Activated T-cell treated with anti-CD3 and anti-CD28 coated beads, Interleukin-2, amount 50 U/mL, for 1 hour (primary cell): ENCODE measurements around the gene SLC49A3.

Experiments used
- DNase-seq: peaks from one replicate; pipeline ENCODE4 v3.0.0-alpha.2; 2020

The SLC49A3 gene

DNA sequence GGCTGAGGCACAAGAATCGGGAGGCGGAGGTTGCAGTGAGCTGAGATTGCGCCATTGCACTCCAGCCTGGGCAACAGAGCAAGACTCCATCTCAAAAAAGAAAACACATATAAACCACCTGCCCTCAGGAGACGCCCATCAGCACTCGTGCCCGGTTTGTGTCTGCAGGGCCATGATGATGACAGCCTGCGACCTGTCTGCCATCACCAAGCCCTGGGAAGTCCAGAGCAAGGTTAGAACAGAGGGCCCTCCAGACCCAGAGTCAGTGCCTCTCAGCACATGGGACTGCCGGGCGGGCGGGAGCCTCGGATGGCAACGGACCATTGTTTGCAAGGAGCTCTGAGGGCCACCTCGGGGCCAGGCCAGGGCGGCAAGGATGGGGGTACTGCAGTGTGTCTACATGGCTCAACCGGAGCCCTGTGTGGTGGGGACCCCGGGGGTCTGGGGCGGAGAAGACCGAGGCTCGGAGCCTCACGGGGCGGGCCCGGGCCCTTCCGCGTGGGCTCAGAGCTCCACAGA lies 24.2 kb downstream of the SLC49A3 start:
- DNase-seq, result no peak

DNA sequence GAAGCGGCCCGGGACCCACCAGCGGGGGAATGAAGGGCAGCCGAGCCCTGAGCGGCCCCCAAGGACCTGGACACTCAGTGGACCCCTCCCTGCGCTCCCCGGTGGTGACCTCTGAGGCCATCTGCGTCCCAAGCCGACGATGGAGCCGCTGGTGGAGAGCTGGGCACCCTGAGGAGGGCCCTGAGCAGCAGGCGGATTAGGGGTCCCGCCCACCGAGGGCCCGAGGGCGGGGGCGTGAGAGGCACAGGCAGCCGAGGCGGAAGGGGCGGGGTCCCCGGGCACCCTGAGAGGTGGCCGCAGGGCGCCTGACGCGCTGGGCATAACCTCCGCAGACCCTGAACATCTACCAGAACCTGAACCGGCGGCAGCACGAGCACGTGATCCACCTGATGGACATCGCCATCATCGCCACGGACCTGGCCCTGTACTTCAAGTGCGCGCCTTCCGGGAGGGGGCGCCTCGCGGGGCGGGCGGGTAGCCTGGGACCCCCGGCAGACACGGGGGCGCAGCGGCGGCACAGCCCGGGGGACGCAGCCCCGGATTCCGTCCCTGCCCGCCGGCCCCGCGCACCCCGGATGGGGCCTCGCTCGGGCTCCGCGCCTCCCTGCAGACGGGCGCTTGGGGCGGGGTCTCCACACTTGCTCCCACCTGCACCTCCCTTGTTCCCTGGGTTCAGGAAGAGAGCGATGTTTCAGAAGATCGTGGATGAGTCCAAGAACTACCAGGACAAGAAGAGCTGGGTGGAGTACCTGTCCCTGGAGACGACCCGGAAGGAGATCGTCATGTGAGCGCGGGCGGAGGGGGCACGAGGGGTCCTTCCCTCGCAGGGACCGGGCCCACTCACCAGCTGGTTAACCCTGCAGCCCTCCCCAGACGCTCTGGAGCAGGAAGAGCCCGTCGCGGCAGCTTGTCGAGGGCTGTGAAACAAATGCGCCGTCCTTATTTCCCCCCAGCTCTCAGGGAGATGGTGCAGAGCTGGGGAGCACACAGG lies 25.2 kb downstream of the SLC49A3 start:
- peak; percentile 76 for DNase-seq

DNA sequence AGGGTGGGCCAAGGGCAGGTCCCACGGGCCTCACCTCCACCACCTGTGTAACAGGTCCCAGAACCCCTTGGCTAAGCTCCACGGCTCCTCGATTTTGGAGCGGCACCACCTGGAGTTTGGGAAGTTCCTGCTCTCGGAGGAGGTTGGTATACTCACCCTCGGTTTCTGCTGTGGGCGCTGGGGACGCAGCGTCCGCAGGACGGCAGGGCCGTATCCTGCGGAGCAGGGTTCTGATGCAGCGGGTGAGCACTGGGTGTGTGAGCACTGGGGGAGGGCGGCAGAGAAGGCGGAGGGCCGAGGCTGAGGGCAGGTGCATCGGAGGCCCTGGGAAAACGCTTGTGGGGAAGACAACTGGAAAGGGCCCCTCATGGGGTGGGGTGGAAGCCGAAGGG lies 25.9 kb downstream of the SLC49A3 start:
- no peak for DNase-seq

DNA sequence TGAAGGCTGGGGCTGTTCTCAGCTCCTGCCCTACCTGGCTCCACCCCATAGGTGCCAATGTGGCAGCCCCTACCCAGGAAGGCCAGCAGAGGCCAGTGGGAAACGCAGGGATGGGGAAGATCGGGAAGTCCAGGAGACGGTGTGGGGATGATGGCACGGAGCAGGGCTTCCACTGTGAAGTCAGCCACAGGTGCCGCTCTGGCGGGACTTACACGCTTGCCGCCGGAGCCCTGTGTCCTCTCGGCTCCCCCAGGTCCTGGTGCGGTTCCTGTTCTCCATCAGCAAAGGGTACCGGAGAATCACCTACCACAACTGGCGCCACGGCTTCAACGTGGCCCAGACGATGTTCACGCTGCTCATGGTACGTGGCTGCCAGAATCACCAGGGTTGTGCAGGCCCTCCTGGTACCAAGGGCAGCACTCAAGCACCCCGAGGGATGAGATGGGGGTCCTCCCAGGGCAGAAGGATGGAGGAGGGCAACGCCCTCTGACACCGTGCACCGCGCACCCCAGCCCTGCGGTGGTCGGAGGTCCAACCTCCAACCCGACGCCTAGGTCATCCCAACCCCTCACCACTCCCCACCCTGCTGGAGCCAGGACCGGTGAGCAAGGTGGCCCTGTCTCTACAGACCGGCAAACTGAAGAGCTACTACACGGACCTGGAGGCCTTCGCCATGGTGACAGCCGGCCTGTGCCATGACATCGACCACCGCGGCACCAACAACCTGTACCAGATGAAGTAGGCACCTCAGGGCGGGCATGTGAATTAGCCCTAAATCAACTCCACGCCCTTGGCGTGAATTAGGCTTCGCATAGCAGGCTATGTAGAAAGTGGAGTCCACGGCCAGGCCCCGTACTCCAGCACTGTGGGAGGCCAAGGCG lies 26.8 kb downstream of the SLC49A3 start:
- no peak for DNase-seq

DNA sequence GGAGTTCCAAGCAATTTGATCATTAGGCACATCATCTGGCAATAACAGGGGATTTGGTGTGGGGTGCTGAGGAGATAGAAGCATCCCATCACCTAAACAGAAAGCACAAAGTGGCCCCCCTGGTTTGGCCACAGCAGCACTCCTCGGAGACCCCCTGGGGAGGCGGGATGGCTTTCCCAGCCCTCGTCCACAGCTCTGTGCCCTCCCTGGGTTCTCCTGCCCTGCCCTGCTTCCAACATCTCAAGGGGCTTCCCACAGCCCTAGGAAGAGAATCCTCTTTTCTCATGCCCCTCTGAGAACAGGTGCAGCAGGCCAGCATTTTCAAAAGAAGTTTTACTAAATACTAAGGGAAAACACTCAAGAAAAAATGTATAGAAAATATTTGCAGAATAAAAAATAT lies 27.7 kb downstream of the SLC49A3 start:
- no peak for DNase-seq

- no peak for DNase-seq
Observed at GRCh38 chr4:660401-660800, 28.6 kb downstream of the SLC49A3 start.

- no peak for DNase-seq
Observed at GRCh38 chr4:659851-660250, 29.1 kb downstream of the SLC49A3 start.

GRCh38 chr4:658681-659667 lies 30.0 kb downstream of the SLC49A3 start:
- no peak for DNase-seq

DNA sequence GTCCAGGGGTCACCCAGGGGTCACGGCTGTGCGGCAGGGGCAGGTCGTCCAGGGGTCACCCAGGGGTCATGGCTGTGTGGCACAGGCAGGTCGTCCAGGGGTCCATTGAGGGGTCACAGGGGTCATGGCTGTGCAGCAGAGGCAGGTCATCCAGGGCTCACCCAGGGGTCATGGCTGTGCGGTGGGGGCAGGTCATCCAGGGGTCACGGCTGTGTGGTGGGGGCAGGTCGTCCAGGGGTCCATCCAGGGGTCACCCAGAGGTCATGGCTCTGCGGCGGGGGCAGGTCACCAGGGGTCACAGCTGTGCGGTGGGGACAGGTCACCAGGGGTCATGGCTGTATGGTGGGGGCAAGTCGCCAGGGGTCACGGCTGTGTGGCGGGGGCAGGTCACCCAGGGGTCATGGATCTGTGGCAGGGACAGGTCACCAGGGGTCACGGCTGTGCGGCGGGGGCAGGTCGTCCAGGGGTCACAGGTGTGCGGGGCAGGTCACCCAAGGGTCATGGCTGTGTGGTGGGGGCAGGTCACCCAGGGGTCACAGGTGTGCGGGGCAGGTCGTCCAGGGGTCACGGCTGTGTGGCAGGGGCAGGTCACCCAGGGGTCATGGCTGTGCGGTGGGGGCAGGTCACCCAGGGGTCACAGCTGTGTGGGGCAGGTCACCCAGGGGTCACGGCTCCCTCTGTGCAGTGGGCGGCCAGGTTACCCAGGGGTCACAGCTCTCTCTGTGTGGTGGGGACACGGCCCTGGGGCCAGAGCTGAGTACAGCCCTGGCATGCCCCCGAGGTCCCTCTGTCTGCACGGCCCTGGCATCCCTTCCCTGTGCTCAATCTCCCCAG lies 30.9 kb downstream of the SLC49A3 start:
- no peak for DNase-seq

DNA sequence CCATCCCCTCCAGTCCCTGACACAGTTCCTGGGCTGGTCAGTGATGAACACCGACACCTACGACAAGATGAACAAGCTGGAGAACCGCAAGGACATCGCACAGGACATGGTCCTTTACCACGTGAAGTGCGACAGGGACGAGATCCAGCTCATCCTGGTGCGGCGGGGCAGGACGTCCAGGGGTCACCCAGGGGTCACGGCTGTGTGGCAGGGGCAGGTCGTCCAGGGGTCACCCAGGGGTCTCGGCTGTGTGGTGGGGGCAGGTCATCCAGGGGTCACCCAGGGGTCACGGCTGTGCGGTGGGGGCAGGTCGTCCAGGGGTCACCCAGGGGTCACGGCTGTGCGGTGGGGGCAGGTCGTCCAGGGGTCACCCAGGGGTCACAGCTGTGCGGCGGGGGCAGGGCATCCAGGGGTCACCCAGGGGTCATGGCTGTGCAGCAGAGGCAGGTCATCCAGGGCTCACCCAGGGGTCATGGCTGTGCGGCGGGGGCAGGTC lies 31.6 kb downstream of the SLC49A3 start:
- no peak for DNase-seq

DNA sequence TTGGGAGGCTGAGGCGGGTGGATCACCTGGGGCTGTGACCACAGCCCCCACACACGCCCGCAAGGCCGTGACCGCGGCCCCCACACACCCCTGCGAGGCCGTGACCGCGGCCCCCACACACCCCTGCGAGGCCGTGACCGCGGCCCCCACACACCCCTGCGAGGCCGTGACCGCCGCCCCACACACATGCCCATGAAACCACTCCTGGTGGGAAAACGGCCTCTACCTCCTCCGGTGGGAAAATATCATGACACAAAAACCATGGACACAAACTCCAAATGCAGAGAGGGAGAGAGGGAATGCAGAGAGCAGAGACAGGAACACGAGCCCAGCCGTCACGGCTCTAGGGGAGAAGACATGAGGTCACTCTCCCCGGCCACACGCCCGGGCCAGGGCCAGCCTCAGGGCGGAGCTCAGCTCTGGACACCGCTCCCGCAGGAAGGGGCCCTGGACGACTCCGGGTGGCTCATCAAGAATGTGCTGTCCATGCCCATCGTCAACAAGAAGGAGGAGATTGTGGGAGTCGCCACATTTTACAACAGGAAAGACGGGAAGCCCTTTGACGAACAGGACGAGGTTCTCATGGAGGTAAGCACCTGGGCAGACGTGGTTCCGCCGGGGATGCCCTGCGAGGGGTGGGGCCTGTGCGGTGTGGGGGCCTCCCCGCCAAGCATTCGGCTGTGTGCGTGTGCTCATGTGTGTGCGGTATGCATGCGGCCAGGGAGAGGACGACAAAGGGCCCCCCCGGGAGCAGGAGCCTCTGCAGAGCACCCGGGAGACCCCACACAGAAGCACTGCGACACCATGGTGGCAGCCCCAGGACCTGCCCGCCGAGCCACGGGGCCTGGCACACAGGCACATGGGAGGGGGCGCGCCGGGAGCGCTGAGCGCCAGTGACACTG lies 32.3 kb downstream of the SLC49A3 start:
- no peak for DNase-seq

GRCh38 chr4:655464-656151 lies 33.3 kb downstream of the SLC49A3 start:
- DNase-seq, result no peak

DNA sequence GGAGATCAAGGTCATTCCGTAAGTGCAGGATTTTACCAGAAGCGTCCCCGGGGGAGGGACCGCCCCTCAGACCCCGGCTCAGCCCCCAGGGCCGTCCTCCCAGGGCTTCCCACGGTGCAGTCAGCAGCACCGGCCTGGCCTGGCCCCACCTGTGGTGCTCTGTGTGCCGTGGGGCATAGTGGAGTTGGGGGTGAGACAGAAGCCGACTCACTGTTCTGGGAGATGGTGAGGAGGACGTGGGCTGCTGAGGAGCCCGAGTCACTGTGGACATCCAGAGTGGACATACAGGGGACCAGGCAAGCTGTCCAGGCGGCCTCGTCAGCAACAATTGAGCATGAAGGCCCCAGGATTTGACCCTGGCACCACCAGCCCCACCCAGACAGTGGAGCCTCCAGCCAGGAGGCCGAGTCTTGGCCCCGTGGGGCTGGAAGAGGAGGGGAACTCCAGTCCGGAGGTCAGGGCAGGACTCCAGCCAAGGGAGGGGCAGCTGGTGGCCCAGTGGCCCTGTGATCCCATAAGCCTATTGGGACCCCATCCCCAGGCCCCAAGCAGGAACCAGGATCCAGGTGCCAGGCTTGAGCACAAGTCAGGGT lies 34.0 kb downstream of the SLC49A3 start:
- no peak for DNase-seq

- no peak for DNase-seq
Observed at GRCh38 chr4:654503-654845, 34.5 kb downstream of the SLC49A3 start.

DNA sequence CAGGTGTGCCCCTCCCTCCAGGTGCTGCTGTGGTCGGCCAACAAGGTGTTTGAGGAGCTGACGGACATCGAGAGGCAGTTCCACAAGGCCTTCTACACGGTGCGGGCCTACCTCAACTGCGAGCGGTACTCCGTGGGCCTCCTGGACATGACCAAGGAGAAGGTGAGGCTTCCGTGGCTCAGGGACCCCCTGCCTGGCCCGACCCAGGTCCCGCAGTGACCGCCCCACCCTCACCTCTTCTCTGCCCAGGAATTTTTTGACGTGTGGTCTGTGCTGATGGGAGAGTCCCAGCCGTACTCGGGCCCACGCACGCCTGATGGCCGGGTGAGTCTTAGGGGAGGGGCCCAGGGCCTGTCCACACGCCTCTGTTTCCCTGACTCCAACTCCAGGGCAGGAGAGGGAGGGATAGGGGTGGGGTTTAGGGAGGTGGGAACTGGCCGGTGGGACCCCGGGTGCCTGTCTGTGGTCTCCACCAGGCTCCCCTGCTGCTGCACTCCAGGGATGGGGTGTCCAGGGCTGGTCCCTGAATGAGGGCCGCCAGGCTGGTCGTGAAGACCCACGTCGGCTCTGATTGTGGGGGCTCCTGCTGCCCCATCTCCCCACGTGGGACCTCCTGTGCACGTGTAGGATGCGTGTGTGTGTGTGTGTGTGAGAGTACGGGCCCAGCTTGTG lies 35.0 kb downstream of the SLC49A3 start:
- DNase-seq, result no peak

DNA sequence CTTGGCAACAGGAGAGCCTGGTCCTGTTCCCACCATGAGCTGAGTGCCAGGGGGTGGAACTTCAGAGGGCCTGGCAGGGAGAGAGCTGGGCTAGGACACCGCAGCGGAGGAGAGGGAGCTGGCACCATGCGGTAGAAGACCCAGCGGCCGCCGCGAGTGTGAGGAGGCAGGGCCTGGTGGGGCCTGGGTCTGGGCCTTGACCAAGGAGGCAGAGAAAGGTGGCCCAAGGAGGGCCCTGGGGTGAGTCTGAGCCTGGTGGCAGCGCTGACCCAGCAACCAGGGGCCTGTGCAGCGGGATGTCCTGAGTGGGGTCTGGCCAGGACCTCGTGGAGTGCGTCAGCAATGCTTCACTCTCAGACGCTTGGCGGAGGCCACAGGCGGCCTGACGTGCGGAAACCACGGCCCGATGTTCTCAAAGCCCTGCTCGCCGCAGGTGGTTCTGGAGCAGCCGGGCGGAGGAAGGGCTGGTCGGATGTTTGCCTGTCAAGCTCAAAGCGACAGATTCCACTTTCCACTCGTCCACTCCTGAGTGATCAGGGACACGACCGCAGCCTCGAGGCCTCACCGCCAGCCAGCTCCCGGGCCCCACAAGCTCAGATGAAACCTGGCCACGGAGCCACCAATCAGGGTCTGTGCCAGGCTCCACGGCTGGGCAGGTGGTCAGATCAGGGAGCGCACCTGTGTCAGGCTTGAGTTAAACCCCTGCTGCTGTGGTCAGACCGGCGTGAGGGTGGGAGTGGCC lies 35.7 kb downstream of the SLC49A3 start:
- no peak for DNase-seq

- no peak for DNase-seq
Observed at GRCh38 chr4:651884-652642, 36.9 kb downstream of the SLC49A3 start.
